Measurements from ENCODE around the gene SSTR5.

Gene SSTR5

GRCh38 chr16:1127101-1127500 is 54.6 kb downstream of the SSTR5 start:
- no peak for DNase-seq

DNA sequence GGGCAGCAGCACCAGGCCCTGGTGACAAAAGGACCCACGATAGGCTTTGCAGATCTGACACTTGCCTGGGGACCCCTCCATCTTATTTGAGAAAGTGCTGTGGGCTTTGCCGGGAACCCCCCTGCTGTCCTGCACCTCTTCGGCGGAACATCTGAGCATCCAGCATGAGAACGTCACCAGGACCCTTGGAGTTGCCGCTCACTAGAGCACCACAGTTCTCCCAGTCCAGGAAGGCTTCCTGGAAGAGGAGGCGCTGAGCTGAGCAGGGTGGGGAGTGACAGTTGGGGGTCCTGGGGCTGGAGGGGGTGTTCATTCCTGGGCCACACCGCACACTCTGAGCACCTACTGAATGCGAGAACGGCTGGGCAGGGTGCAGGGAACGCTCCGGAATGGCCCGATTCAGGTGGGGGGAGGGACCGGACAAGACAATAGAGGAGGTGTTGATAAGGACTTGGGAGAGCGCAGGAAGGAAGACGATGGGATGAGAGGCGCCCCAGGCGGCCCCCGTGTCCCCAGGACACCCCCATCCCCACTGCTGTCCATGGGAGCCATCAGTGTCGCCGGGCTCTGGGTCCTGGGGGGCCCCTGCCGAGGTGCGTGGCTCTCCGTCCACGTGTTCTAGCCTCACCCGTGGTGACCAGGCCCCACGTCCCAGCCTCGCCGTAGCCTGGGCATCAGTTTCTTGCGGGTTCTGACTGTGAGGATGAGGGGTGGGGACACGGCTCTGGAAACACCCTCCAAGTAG is 55.6 kb downstream of the SSTR5 start:
- DNase-seq: no peak

GRCh38 chr16:1129106-1129960 is 56.8 kb downstream of the SSTR5 start:
- no peak for DNase-seq

DNA sequence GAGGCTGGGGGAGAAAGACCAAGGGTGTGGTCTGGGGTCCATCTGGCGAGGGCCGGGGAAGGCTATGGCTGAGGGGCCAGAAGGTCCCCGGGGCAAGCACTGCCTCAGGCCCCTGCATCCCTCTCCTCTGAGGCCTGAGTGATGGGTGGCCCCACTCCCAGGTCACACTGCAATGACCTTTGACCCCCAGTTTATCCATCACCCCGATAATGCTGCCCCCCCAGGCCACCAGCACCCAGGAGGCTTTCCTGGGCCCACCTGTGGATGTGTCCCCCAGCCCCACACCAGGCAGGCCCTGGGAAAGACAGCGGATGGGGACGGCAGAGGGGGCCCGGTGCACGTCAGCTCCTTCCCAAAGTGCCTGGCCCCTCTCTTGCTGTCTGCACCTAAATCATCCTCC is 57.8 kb downstream of the SSTR5 start:
- no peak for DNase-seq
